Gastroesophageal sphincter (tissue), 3 donors: ENCODE results near the gene DHX57.

Experiments
- EP300 ChIP-seq: sonication (generic); formaldehyde crosslinking; IDR thresholded peaks from one replicate; pipeline ENCODE4 v1.6.1; 2017; ENCODE audit warnings: antibody characterized with exemption, mild to moderate bottlenecking
- POLR2A ChIP-seq, 2 donors: fragments of 450-650 bp; IDR thresholded peaks; one replicate each; pipeline ENCODE4 v1.6.1; 2017; ENCODE audit warnings: antibody characterized with exemption in 2 of 2, mild to moderate bottlenecking in 2 of 2, moderate library complexity in 1 of 2
- TF ChIP-seq, protein P1 (sequence below), 4 experiments: fragments of 200-600 bp in 2 of 4; fragments of 450-650 bp in 2 of 4; sonication (generic) in 1 of 4; IDR thresholded peaks; one replicate each; pipeline ENCODE4 v1.5.1; 2017 to 2019; ENCODE audit warnings: antibody characterized with exemption in 4 of 4, mild to moderate bottlenecking in 2 of 4, moderate library complexity in 2 of 4

DNA sequence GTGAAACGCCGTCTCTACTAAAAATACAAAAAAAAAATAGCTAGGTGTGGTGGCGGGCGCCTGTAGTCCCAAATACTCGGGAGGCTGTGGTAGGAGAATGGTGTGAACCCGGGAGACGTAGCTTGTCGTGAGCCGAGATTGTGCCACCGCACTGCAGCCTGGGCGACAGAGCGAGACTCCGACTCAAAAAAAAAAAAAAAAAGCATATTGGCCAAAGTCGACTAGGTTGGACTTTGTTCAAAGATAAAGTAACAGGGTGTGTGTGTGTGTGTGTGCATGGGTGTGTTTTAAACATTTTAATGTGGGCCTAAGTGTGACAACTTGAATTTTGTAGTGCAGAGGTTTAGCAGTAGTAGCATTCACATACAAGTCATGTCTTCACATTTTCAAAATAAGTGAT, 86.0 kb downstream of the DHX57 start:
- TF ChIP-seq, protein P1, sequence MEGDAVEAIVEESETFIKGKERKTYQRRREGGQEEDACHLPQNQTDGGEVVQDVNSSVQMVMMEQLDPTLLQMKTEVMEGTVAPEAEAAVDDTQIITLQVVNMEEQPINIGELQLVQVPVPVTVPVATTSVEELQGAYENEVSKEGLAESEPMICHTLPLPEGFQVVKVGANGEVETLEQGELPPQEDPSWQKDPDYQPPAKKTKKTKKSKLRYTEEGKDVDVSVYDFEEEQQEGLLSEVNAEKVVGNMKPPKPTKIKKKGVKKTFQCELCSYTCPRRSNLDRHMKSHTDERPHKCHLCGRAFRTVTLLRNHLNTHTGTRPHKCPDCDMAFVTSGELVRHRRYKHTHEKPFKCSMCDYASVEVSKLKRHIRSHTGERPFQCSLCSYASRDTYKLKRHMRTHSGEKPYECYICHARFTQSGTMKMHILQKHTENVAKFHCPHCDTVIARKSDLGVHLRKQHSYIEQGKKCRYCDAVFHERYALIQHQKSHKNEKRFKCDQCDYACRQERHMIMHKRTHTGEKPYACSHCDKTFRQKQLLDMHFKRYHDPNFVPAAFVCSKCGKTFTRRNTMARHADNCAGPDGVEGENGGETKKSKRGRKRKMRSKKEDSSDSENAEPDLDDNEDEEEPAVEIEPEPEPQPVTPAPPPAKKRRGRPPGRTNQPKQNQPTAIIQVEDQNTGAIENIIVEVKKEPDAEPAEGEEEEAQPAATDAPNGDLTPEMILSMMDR (IDR thresholded peaks at IDR 0.05), result no peak
- TF ChIP-seq POLR2A (IDR thresholded peaks at IDR 0.05) (no peak), EP300 (no peak)
